SH-SY5Y (cell line): ENCODE results near the gene C6orf132.

Experiments
- GATA2 ChIP-seq: IDR thresholded peaks from 2 replicates; pipeline ENCODE4 v1.6.1; 2011; ENCODE audit warnings: mild to moderate bottlenecking, low read depth, low read length
- GATA3 ChIP-seq: IDR thresholded peaks from 2 replicates; pipeline ENCODE4 v1.6.1; 2011; ENCODE audit warnings: low read depth, mild to moderate bottlenecking, low read length, moderate library complexity

DNA sequence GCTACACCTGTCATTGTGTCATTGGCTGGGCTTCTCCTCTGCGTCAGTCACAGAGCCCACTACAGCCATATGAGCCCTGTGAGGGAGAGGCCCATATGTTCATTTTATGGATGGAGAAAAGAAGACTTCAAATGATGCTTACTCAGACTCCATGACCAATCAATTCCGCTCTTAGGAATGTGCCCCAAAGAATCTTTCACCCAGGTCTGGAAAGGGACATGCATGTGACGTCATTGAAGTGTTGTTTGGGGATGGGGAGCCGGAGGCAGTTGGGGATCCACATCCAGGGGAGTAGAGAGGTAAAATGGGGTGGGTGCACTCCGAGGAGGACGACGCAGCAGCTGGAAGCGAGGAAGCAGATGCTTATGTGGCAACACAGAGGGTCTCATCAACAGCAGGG lies 9.6 kb upstream of the C6orf132 start:
- TF ChIP-seq GATA2, result no peak
- TF ChIP-seq GATA3, result no peak
